ENCODE results near the gene ATRAID.
A peak's percentile ranks its signal among the peaks of the same experiment; 100 is the strongest.
"Not testable (repeated sequence)": the region's sequence is repeated elsewhere in the genome, so short reads cannot be mapped to it uniquely, and the experiment has no call there.

The ATRAID gene

DNA sequence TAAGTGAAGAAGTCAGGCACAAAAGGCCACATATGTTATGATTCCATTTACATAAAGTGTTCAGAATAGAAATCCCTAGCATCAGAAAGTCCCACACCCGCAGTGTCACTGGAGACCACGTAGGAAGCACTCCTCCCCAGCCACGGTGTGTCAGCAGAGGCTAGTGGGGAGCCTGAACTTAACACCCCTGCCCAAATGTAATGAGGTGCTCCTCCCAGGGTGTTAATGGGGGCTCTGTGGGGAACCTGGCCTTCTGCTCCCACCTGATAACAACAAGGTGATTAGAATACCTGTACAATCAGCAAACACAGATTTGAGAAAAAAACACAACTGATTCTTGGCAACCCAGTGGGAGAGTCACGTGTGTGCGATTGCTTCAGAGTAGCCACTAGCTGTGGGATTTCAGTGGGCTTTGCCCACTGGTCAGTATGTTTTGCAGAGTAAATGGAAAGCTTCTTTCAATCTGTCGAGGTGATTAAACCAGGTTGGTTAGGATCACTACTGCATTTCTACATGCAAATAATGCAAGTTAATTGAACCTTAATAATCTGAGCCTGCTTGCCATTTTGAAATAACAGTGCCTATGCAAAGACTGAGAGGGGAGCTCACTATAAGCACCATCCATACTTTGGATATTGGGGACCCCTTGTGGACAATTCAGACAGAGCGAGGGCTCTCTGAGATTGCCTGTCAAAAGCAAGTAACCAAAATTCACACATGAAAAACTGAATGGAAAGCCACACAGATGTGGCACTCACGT lies 20.6 kb upstream of the ATRAID start:
- peak; percentile 40 for DNase-seq (ENCODE audit: extremely low spot score, insufficient read length, low read depth)
- peak; percentile 85 for FAIRE-seq

DNA sequence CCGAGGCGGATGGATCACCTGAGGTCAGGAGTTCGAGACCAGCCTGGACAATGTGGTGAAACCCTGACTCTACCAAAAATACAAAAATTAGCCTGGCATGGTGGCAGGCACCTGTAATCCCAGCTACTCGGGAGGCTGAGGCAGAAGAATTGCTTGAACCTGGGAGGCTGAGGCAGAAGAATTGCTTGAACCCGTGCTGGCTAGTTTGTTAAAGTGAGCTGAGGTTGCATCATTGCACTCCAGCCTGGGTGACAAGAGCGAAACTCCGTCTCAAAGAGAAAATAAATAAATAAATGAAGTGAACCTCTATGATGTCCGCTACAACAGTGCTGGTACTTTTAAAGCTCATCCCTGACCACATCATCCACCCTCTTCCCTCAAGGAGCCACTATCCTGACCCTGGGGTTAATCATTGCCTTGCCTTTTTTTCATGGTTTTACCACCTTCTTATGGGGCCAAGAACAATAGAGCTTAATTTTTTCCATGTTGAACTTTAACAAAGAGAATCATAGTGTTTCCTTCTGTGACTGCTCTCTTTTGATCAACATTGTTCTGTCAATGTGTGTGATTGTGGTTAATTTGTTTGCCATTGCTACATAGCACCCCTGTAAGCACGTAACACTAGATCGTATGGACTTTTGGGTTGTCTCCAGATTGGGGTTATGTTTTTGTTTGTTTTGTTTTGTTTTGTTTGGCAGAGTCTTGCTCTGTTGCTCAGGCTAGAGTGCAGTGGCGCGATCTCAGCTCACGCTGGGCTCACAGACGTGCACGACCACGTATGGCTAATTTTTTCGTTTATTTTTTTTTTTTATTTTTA lies 17.1 kb upstream of the ATRAID start:
- DNase-seq (ENCODE audit: extremely low spot score, insufficient read length, low read depth) (no peak), FAIRE-seq (no peak)

DNA sequence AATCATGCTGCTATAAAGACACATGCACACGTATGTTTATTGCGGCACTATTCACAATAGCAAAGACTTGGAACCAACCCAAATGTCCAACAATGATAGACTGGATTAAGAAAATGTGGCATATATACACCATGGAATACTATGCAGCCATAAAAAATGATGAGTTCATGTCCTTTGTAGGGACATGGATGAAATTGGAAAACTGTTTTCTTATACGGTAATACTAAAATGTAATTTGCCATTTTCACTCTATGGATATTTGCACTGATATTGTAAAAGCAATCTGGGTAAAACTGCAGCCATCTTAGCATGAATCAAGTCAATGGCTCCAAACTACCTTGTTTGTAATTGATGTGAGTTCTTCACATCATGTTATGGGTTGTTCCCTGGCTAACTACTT lies 16.0 kb upstream of the ATRAID start:
- not testable (repeated sequence) for FAIRE-seq

DNA sequence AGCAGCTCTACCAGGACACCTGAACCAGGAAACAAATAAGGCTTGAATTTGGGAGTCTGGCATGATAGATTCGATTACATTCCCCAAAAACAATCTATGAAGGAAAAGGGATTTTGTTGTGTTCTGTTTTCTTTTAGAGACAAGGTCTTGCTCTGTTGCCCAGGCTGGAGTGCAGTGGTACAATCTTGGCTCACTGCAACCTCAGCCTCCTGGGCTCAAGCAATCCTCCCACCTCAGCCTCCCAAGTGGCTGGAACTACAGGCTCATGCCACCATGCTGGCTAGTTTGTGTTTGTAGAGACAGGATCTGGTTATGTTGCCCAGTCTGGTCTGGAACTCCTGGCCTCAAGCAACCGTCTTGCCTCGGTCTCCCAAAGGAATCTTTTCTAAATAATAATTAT lies 13.8 kb upstream of the ATRAID start:
- not testable (repeated sequence) for DNase-seq (ENCODE audit: extremely low spot score, insufficient read length, low read depth); FAIRE-seq

More for the DNA sequence above, 16.0 kb upstream of the ATRAID start:
- DNase-seq (ENCODE audit: extremely low spot score, insufficient read length, low read depth) = not testable (repeated sequence)

DNA sequence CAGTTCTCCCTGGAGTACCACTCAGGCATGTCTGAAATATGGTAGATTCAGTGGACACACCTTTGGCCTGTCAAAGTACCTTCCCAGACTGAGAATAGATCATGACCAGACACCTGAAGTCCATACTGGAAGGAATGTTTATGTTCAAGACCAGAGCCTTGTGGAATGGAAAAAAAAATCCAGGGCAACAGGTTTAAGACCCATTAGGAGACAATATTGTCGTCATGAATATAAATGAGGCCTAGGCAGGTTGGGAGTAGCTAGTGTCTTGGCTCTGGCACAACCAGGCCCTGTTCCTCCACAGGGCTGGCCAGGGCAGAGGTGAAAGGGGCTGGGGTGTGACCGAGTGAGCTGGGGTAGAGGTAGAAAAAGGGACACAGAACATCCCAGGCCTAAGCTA lies 13.2 kb upstream of the ATRAID start:
- FAIRE-seq (no peak), DNase-seq (ENCODE audit: extremely low spot score, insufficient read length, low read depth) (no peak)

DNA sequence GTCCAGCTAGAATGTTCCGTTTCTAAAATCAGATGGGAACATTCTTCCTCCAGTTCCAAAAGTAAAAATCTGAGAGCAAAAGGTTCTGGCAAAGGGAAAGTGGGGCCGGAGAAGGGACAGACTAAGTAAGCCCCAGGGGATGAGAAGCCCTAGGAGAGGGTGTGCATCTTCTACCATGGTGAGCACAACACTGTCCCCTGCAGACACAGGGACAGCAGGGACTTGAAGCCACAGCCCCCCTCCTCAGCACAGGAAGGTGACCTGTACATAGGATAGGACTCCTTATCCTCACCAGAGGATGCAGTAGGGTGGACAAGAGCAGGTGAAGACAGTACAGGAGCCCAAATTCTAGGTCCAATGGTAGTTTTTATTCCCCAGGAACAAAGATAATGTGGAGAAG lies 12.6 kb upstream of the ATRAID start:
- no peak for FAIRE-seq
- DNase-seq (ENCODE audit: extremely low spot score, insufficient read length, low read depth) = no peak

DNA sequence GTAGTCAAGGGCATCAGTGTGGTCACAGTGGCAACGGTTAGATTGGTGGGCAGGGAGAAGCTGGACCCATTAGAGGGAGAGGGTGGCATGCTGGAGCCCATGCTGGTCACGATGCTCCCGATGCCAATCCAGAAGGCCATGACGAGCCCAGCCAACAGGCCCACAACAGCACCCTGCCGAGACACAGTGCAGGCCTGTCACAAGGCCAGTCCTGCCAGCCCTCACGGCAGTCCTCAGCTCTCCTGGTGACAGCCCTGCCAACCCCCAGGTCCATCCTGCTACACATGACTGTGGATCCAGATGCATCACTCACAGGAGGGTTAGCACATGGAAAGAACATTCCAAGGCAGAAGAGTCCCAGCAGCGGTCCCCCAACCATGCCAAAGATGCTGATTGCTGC lies 10.2 kb upstream of the ATRAID start:
- FAIRE-seq (no peak), DNase-seq (ENCODE audit: extremely low spot score, insufficient read length, low read depth) (no peak)

DNA sequence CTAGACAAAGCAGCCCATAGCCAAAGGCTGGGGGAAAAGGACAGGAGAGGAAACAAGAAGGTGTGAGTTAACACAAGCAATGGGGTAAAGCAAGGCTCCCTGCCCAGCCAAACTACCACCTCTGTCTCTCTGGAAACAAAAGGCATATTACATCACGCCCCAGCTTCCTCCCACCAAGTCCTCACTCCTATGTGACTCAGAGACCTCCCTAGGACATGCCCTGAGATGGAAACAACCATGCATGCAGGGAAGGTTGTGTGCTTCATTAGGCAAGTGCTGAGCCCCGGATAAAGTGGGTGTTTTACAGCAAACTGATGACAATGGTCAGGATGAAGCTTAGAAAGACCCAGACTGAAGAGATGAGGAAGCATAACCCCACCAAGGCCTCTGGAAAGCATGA lies 9.0 kb upstream of the ATRAID start:
- DNase-seq (ENCODE audit: extremely low spot score, insufficient read length, low read depth) (no peak), FAIRE-seq (no peak)

DNA sequence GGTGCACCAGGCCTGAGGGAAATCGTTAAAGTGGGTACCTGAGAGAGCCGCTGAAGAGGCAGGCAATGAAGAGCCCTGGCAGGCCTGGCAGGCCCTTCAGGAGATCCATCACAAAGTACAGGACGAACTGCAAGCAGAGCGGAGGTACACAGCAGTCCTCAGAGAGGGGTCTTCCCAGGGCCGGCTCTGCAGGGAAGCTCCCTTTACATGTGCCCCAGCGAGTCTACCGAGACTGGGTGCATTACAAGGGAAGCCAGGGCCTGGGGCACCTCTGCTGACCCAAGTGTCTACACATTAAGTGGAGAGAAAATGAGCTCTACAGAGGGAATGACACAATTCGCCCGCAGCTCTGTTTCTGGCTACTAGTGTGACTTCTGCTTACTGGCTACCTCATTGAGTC lies 8.1 kb upstream of the ATRAID start:
- DNase-seq (ENCODE audit: extremely low spot score, insufficient read length, low read depth) (no peak), FAIRE-seq (no peak)

DNA sequence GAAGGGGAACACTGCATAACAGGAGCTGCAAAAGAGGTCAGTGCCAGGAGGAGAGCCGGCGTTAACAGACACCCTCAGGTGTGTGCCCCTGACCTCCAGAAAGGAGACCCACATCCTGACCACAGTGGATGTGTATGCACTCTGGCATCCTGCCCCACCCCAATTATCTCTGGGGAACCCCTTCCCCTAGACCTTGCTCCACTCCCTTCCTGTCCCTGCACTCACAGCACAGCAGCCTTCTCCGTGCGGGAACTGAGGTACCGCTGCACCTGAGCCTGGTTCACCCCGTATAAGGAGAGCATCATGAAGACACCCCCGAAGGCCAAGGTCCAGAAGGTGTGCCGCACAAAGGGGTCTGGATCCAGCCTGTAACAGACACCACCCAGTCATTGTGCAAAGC lies 7.3 kb upstream of the ATRAID start:
- FAIRE-seq = no peak
- no peak for DNase-seq (ENCODE audit: extremely low spot score, insufficient read length, low read depth)

DNA sequence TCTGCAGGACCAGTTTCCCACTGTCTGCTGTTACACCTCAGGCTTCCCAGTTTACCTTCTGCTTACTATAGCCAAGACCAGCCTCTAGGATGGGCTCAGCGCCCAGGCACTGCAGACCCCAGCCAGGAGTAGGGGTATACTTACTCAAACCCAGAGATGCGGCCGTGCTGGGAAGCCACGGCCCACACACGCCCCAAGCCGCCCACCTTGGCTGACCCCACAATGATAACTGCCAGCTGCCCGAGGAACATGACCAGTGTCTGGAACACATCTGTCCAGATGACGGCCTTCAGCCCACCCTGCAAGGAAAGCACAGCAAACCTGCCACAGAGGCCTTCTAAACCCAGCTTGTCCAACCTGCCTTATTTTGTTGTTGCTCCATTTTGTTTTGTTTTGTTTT lies 6.6 kb upstream of the ATRAID start:
- DNase-seq (ENCODE audit: extremely low spot score, insufficient read length, low read depth) (no peak), FAIRE-seq (no peak)

DNA sequence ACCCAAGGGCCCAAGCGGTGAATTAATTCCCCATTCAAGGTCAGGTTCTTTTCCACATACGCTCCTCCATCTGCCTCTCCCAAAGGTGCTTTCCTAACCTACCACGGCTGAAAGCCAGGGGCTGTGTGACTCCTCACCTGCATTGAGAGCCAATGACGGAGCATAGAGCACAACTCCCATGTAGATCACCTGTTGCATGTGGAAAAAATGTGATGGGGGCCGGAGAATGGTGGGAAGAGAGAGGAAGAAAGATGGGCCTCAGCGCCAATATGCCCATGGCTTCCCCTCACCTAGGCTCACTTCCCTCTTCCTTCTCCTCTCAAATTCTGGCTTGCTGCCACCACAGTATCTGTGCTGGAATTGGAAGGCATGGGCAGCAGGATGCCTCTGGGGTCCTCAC lies 5.5 kb upstream of the ATRAID start:
- DNase-seq (ENCODE audit: extremely low spot score, insufficient read length, low read depth) (no peak), FAIRE-seq (no peak)

DNA sequence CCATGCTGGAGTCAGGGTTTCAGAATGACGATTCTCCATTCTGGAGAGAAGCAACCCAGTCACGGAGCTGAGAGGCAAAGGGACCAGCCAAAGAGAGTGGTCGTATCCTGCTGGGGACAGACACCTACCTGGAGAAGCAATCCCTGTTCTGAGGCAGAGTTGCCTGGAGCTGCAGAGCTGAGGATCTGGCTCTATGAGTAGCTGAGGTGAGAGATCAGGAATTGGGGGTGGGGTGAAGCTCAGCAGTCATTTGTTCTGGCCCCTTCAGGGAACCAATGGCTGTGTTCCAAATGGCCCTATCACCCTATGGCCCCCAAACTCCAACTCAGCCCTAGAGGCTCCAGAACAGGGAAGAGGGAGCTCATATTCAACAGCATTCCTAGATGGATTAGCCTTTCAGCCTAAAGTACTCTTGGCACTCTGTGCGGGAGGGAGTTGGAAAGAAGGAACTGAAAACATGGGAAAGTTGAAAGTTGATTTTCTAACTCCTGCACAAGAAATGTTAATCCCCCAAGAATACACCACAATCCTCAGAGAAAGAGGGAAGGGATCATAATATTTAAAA lies 3.3 kb upstream of the ATRAID start:
- FAIRE-seq = no peak
- DNase-seq (ENCODE audit: extremely low spot score, insufficient read length, low read depth) = no peak

DNA sequence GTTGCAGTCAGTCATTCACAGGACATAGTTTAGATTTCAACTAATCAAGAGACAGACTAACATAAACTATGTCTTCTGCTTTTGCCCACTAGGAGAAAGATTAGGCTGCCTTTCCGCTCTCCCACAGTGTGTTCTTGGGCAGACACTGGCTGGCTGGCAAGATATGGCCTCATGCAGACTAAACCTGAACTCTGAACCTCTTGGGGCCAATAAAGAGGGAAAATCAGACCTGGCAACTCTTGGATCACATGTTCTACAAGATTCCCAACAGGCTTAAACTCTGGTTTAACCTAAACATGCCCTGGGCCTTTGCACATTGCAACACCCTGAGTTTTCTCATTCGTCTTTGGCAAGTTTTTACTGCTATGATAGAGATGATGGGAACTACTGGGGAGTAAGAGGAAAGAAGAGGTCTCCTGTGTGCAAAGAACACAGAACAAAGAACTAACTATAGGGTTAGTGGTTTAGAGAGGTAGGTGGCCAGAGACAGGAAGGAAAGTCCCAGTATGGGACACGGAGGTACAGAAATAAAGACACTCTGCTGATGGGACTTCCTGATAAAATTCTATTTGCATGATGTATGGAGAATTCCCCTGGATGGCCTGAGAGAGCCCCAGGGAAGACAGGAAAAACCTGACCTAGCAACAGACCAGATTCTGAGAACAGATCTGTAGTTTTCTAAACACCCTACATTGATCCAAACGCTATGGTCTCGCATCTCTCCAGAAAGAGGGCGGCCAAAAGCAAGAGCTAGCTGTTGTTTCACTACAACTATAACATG lies 2.0 kb upstream of the ATRAID start:
- DNase-seq (ENCODE audit: extremely low spot score, insufficient read length, low read depth) (no peak), FAIRE-seq (peak; percentile 15)

DNA sequence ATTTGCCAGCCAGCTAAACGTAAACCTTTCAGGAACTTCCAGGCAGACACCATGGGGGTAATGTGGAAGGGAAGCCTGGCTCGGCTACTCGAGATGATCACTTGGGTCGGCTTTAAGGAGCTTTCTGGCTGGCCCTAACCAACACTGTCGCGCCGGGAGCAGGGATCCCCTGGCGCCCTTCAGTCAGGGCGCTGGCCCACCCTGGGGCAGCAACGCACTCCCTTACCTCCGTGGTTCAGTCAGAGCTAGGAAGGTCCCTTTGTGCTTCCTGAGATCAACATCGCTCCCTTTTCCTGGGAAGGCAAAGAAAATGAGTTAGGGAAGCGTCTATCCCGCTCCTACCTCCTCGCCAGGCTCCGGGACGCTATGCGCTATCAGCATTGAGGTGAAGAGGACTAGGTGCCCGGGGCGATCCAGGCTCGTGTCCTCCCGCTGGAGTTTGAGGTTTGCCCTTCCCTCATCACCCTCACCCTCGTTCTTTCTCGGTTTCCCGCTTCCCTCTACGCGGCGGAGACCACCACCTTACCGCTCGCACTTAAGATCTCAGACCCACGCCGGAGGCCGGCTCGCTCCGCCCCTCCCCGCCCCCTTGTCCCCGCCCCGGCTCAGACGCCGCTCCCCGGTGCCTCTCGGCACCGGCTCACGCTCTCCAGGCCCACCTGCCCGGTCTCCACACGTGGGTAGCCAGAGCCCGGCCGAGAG lies 449 bp upstream of the ATRAID start:
- DNase-seq (ENCODE audit: extremely low spot score, insufficient read length, low read depth) = no peak

DNA sequence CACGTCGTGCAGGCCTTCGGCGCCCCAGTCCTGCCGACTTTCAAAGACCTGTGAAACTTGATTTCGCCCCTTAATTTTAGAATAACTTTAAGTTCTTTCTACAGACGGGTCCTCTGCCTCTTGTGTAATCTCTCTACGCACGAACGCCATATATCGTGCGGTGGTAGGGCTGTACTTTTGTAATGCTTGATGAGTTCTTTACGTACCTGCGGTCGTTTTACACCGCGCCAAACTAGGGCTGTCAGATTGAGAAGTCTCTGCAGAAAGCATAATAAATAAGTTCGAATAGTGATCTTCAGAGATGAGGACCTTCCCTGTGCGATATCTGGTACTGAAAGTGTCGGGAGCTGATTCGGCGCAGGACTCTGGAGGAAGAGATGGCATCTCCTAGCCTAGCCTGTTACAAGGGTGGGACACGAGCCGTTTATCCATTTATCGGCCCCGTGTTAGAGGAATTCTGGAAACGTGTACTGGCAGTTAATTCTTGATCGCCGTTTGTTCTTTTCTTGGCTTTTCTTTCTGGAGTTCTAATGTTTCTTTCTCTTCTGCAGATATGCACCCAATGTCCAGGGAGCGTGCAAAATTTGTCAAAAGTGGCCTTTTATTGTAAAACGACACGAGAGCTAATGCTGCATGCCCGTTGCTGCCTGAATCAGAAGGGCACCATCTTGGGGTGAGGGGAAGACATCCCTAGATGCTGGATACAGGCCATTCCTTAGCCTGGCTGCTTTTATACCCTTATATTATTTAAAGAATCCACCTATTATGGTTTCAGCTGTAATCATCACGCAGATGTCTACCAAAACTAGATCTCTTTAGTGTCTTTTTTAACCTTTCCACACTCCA lies 1.0 kb downstream of the ATRAID start:
- no peak for DNase-seq (ENCODE audit: extremely low spot score, insufficient read length, low read depth)
- FAIRE-seq = peak; percentile 42

More for the DNA sequence above, 449 bp upstream of the ATRAID start:
- FAIRE-seq = no peak

DNA sequence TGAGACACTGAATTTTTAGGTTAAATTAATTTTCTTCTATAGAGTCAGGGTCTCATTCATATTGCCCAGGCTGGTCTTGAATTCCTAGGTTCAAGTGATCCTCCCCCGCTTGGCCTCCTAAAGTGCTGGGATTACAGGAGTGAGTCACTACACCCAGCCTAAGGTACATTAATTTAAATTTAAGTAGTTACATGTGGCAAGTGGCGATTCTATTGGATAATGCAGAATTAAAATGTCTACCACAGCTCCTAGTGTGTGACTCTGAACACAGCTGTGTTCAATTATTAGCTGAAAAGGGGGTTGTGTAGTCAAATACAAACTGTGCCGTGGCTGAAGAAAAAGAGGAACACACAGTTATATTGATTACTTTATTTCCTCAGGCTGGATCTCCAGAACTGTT lies 3.1 kb downstream of the ATRAID start:
- FAIRE-seq (no peak), DNase-seq (ENCODE audit: extremely low spot score, insufficient read length, low read depth) (no peak)

DNA sequence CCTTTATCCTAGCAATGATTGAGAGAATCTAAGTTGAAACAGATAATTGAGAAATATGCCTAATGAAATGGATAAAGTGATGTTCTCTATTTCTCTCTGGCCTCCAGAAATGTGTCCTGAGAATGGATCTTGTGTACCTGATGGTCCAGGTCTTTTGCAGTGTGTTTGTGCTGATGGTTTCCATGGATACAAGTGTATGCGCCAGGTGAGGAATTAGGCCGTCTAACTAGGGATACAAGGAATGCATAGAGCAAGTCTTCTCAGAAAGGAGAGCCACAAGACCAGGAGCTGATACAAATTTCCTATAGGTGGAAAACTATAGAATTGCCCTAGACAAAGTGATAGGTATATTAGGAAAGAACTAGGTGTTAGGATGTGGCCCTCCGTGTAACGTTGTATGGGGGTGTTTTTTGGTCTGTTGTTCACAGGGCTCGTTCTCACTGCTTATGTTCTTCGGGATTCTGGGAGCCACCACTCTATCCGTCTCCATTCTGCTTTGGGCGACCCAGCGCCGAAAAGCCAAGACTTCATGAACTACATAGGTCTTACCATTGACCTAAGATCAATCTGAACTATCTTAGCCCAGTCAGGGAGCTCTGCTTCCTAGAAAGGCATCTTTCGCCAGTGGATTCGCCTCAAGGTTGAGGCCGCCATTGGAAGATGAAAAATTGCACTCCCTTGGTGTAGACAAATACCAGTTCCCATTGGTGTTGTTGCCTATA lies 4.7 kb downstream of the ATRAID start:
- FAIRE-seq (no peak), DNase-seq (ENCODE audit: extremely low spot score, insufficient read length, low read depth) (no peak)

Data from GM18507 (cell line).